B cell (primary cell): ENCODE results near the gene XXYLT1. TPM values are rescaled to one million over a fixed set of nuclear protein-coding genes. Genes with fewer than 3 reads are reported as not detected.

Source experiments
- ATAC-seq: fragments of 200-7000 bp; cut with Tn5 transposase; one replicate; pipeline ENCODE4 v1.10.0; 2021; ENCODE audit warnings: low read depth, mild to moderate bottlenecking, moderate number of reproducible peaks, moderate library complexity
- CTCF ChIA-PET: fragments of 350-600 bp; sonication (Branson Sonifier 250); formaldehyde crosslinking; loops from one replicate; lab custom pipeline; 2021; ENCODE audit warnings: antibody characterized with exemption, inconsistent platforms; lab: Charles Lee
- POLR2A ChIA-PET: fragments of 350-600 bp; sonication (Branson Sonifier 250); formaldehyde crosslinking; loops from one replicate; lab custom pipeline; 2021; ENCODE audit warnings: antibody characterized with exemption; lab: Charles Lee
- DNase-seq: peaks from one replicate; pipeline ENCODE4 v3.0.0; 2013
- H2AFZ ChIP-seq: 2 replicates; pipeline ENCODE4 v1.6.1; 2012; ENCODE audit warnings: mild to moderate bottlenecking, low read depth, low read length; ENCODE audit not compliant: insufficient read depth, poor library complexity, severe bottlenecking
- H3K27ac ChIP-seq, 2 donors: 1 replicate in 1 of 2; 2 replicates in 1 of 2; pipeline ENCODE4 v1.5.1; 2012 to 2013; ENCODE audit warnings: low read length in 2 of 2, mild to moderate bottlenecking in 2 of 2, moderate library complexity in 1 of 2
- H3K27me3 ChIP-seq, 4 experiments: fragments of 200-600 bp in 1 of 4; sonication (generic) in 1 of 4; replicated peaks in 1 of 4; 1 replicate in 2 of 4; 2 replicates in 2 of 4; pipeline versions ENCODE4 v1.6.1 to v1.7.0; 2013 to 2016; ENCODE audit warnings: low read length in 3 of 4, mild to moderate bottlenecking in 2 of 4, mixed read lengths in 1 of 4, moderate library complexity in 1 of 4; ENCODE audit not compliant: insufficient read depth in 4 of 4, control insufficient read depth in 3 of 4; ENCODE audit errors: control extremely low read depth in 1 of 4
- H3K36me3 ChIP-seq, 2 experiments: replicated peaks in 1 of 2; 1 replicate in 1 of 2; 2 replicates in 1 of 2; pipeline versions ENCODE4 v1.6.1 to v1.7.1; 2013; ENCODE audit warnings: low read length in 1 of 2; ENCODE audit not compliant: insufficient read depth in 2 of 2, control insufficient read depth in 1 of 2; ENCODE audit errors: control extremely low read depth in 1 of 2, extremely low read depth in 1 of 2
- H3K4me1 ChIP-seq, 2 donors: fragments of 200-600 bp in 1 of 2; sonication (generic) in 1 of 2; 1 replicate in 1 of 2; 2 replicates in 1 of 2; pipeline versions ENCODE4 v1.5.1 to v1.6.1; 2013 to 2017; ENCODE audit warnings: low read length in 2 of 2; ENCODE audit not compliant: control insufficient read depth in 2 of 2, insufficient read depth in 2 of 2
- H3K4me2 ChIP-seq: replicated peaks from 2 replicates; pipeline ENCODE3; 2012; ENCODE audit warnings: mild to moderate bottlenecking, low read depth, low read length; ENCODE audit not compliant: poor library complexity, severe bottlenecking
- H3K4me3 ChIP-seq, 5 experiments: fragments of 200-600 bp in 1 of 5; sonication (generic) in 1 of 5; 1 replicate in 3 of 5; 2 replicates in 2 of 5; pipeline versions ENCODE4 v1.5.1 to v1.7.0; 2011 to 2016; ENCODE audit warnings: low read length in 4 of 5, mild to moderate bottlenecking in 4 of 5, low read depth in 2 of 5, control low read depth in 1 of 5, moderate library complexity in 1 of 5; ENCODE audit not compliant: insufficient read depth in 1 of 5; ENCODE audit errors: control extremely low read depth in 1 of 5, extremely low read depth in 1 of 5
- H3K79me2 ChIP-seq: fragments of 200-600 bp; sonication (generic); one replicate; pipeline ENCODE4 v1.6.0; 2016; ENCODE audit warnings: low read length; ENCODE audit not compliant: control insufficient read depth, insufficient read depth
- H3K9ac ChIP-seq: fragments of 200-600 bp; sonication (generic); 2 replicates; pipeline ENCODE4 v1.6.1; 2017; ENCODE audit warnings: mild to moderate bottlenecking, low read length, moderate library complexity
- H3K9me3 ChIP-seq, 3 donors: one replicate each; pipeline versions ENCODE4 v1.6.1 to v1.7.1; 2013; ENCODE audit warnings: low read length in 2 of 3; ENCODE audit not compliant: control insufficient read depth in 2 of 3, insufficient read depth in 1 of 3; ENCODE audit errors: control extremely low read depth in 1 of 3
- H4K20me1 ChIP-seq: 2 replicates; pipeline ENCODE4 v1.6.0; 2012; ENCODE audit warnings: mild to moderate bottlenecking, low read length; ENCODE audit not compliant: insufficient read depth, control insufficient read depth, poor library complexity, severe bottlenecking
- H3K27ac Mint-ChIP-seq: one replicate; pipeline ENCODE4 v1.8.0; 2021; ENCODE audit warnings: mixed read lengths
- H3K27me3 Mint-ChIP-seq: one replicate; pipeline ENCODE4 v1.8.0; 2021; ENCODE audit warnings: mixed read lengths
- H3K4me1 Mint-ChIP-seq: one replicate; pipeline ENCODE4 v1.8.0; 2021; ENCODE audit warnings: mixed read lengths
- H3K4me3 Mint-ChIP-seq: one replicate; pipeline ENCODE4 v1.8.0; 2021; ENCODE audit warnings: mixed read lengths
- H3K9me3 Mint-ChIP-seq: one replicate; pipeline ENCODE4 v1.8.0; 2022; ENCODE audit warnings: mixed read lengths; ENCODE audit not compliant: insufficient read depth
- CTCF ChIP-seq: fragments of 200-600 bp; IDR thresholded peaks from one replicate; pipeline ENCODE4 v1.8.0; 2022; ENCODE audit warnings: antibody characterized with exemption, mild to moderate bottlenecking
- EZH2 ChIP-seq: IDR thresholded peaks from 2 replicates; pipeline ENCODE4 v1.6.1; 2012; ENCODE audit warnings: borderline replicate concordance, low read depth, mild to moderate bottlenecking, moderate library complexity, low read length; ENCODE audit not compliant: insufficient read depth, poor library complexity, severe bottlenecking
- WGBS: methylation state at CpG from one replicate; pipeline ENCODE4 v1.1.5; 2013; ENCODE audit warnings: missing lambda C conversion rate; ENCODE audit not compliant: insufficient coverage; 5-methylcytosine and 5-hydroxymethylcytosine counted together
- intact Hi-C: fragments of 100-400 bp; cut with micrococcal nuclease; formaldehyde crosslinking; loops from one replicate; pipeline ENCODE4 v1.10.0; 2022
- polyA plus RNA-seq: library from polyadenylated mRNA; depleted of rRNA; stranded (reverse); fragments of >200 nt; gene quantifications from 2 replicates; pipeline ENCODE4 v1.2.3, GENCODE V29; 2012
- total RNA-seq, 2 donors: library from RNA; stranded (reverse); fragments of 120-200 nt in 1 of 2; gene quantifications; 1 replicate in 1 of 2; 2 replicates in 1 of 2; pipeline versions ENCODE4 v1.2.3 to v1.2.4, GENCODE V29; 2013 to 2022

XXYLT1 gene
- total and polyA plus RNA-seq, 2 donors (not counting 1 experiment from before 2014, with no cell fraction given) = 2.6 to 11.2 TPM

- Mint-ChIP-seq H3K9me3 (no peaks in the 10 kb centered on the region), H3K4me3 (no peak overlapping the region), H3K27ac (no peak overlapping the region), H3K27me3 (peaks cover 10% of the 10 kb centered on the region), H3K4me1 (peaks cover 21% of the 10 kb centered on the region)
- Histone ChIP-seq H3K27me3 (no peaks in the 10 kb centered on the region), H3K9ac (no peak overlapping the region), H2AFZ (no peak overlapping the region), H4K20me1 (no peaks in the 10 kb centered on the region), H3K4me2 (no peak overlapping the region), H3K9me3 (no peaks in the 10 kb centered on the region), H3K79me2 (no peaks in the 10 kb centered on the region), H3K4me3 (no peak overlapping the region), H3K27ac (no peak overlapping the region), H3K4me1 (peaks cover 17 to 19% of the 10 kb centered on the region in 2 donors), H3K36me3 (no peaks in the 10 kb centered on the region)
- intact Hi-C loops = no loop called here
- WGBS = 96% methylated on average over 3 of the region's 3 CpGs
- ATAC-seq = no peak
- no peak for DNase-seq
- CTCF ChIA-PET = no interaction called here
- POLR2A ChIA-PET = no interaction called here
- TF ChIP-seq EZH2 = no peak
- no peak for TF ChIP-seq CTCF
Observed at GRCh38 chr3:195060217-195060481, 210.8 kb downstream of the XXYLT1 start.

- H3K27me3 Mint-ChIP-seq = peaks cover 10% of the 10 kb centered on the region
- 76% methylated on average over 18 of the region's 22 CpGs for WGBS
- POLR2A ChIA-PET = no interaction called here
Observed at GRCh38 chr3:195059471-195060216, 211.3 kb downstream of the XXYLT1 start.

More at GRCh38 chr3:195059471-195060216, 211.3 kb downstream of the XXYLT1 start:
- intact Hi-C loops = no loop called here
- Mint-ChIP-seq H3K9me3 (no peaks in the 10 kb centered on the region), H3K4me3 (no peak overlapping the region), H3K4me1 (peaks cover 16% of the 10 kb centered on the region), H3K27ac (no peak overlapping the region)
- no peak overlapping the region for H3K27ac ChIP-seq
- no peaks in the 10 kb centered on the region for H3K9me3 ChIP-seq
- peaks cover 12 to 14% of the 10 kb centered on the region in 2 donors for H3K4me1 ChIP-seq
- H3K9ac ChIP-seq = no peak overlapping the region
- CTCF ChIA-PET = no interaction called here
- no peak for TF ChIP-seq EZH2
- no peak for TF ChIP-seq CTCF
- no peaks in the 10 kb centered on the region for H3K36me3 ChIP-seq
- H3K4me3 ChIP-seq = no peak overlapping the region
- DNase-seq (no peak), ATAC-seq (no peak)
- no peaks in the 10 kb centered on the region for H3K27me3 ChIP-seq
- no peak overlapping the region for H3K4me2 ChIP-seq
- H3K79me2 ChIP-seq = no peaks in the 10 kb centered on the region
- no peak overlapping the region for H2AFZ ChIP-seq
- no peaks in the 10 kb centered on the region for H4K20me1 ChIP-seq
